ENCODE measurements around the gene ATXN2L.
"Not testable (repeated sequence)": the region's sequence is repeated elsewhere in the genome, so short reads cannot be mapped to it uniquely, and the experiment has no call there.

The ATXN2L gene, protein sequence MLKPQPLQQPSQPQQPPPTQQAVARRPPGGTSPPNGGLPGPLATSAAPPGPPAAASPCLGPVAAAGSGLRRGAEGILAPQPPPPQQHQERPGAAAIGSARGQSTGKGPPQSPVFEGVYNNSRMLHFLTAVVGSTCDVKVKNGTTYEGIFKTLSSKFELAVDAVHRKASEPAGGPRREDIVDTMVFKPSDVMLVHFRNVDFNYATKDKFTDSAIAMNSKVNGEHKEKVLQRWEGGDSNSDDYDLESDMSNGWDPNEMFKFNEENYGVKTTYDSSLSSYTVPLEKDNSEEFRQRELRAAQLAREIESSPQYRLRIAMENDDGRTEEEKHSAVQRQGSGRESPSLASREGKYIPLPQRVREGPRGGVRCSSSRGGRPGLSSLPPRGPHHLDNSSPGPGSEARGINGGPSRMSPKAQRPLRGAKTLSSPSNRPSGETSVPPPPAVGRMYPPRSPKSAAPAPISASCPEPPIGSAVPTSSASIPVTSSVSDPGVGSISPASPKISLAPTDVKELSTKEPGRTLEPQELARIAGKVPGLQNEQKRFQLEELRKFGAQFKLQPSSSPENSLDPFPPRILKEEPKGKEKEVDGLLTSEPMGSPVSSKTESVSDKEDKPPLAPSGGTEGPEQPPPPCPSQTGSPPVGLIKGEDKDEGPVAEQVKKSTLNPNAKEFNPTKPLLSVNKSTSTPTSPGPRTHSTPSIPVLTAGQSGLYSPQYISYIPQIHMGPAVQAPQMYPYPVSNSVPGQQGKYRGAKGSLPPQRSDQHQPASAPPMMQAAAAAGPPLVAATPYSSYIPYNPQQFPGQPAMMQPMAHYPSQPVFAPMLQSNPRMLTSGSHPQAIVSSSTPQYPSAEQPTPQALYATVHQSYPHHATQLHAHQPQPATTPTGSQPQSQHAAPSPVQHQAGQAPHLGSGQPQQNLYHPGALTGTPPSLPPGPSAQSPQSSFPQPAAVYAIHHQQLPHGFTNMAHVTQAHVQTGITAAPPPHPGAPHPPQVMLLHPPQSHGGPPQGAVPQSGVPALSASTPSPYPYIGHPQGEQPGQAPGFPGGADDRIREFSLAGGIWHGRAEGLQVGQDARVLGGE

DNA sequence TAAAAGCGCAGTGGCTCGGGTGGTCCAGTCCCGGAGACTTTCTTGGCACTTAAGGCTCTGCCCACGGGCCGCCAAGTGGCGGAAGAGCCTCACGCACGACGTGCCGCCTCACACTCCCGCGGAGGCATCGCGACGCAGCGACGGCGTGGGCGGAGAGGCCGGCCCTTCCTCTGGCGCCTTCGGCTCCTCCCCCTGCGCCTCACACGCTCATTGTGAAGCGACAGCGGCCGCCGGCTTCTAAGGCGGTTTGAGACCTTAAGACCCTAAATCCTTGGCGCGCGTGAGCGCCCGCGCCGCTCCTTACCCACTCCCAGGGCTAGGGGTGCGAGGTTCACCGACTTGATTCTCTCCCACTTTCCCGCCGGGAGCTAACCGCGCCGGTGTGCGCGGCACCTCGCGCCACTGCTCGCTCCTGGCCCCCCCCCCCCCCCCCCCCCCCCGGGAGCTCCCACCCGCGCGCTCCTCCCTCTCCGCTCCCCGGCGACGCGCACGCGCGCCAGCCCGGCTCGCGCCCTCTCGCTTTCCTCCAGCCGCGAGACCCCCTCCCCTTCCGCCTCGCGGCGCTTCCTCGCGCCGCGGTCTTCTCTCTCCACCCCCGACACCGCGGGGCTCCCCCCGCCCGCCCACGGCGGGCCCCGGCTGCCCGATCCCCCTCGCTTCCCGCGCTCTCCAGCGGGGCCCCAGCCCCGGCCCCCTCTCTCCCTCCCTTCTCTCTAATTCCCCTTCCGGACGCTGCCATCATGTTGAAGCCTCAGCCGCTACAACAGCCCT lies at the start of gene ATXN2L:
TSS of gene ATXN2L (plus strand) at position 480 of the 771 bp plus-strand sequence. CDS start at position 741, 261 bp downstream.
- peak; percentile 98 for DNase-seq (ENCODE audit: low read depth)
- peak within 1 kb of the TSS; percentile 88 for H3K4me3 ChIP-seq (ENCODE audit: low read depth, low read length)
- TF ChIP-seq, protein P1, sequence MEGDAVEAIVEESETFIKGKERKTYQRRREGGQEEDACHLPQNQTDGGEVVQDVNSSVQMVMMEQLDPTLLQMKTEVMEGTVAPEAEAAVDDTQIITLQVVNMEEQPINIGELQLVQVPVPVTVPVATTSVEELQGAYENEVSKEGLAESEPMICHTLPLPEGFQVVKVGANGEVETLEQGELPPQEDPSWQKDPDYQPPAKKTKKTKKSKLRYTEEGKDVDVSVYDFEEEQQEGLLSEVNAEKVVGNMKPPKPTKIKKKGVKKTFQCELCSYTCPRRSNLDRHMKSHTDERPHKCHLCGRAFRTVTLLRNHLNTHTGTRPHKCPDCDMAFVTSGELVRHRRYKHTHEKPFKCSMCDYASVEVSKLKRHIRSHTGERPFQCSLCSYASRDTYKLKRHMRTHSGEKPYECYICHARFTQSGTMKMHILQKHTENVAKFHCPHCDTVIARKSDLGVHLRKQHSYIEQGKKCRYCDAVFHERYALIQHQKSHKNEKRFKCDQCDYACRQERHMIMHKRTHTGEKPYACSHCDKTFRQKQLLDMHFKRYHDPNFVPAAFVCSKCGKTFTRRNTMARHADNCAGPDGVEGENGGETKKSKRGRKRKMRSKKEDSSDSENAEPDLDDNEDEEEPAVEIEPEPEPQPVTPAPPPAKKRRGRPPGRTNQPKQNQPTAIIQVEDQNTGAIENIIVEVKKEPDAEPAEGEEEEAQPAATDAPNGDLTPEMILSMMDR (conservative IDR thresholded peaks at IDR 0.05; ENCODE audit: low read depth, low read length), result no peak

DNA sequence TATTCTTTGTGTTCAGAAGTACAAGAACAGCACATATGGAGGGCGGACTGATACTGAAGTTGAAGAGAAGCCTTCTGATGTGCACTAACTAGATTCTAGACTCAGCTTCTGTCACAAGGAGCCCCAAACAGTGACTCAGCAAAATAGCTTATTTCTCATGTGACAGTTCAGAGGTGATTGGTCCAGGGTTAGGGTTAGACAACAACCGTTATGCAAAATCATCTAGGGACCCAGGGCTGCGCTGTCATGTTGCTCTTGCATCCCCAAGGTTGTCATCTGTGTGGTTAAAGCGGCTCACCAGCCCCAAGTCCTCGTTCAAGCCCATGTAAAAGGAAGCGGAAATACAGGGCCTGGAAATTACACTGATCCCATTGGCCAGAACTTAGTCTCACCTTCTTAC lies 41.1 kb upstream of the ATXN2L start:
- not testable (repeated sequence) for DNase-seq (ENCODE audit: low read depth); H3K4me3 ChIP-seq (ENCODE audit: low read depth, low read length)

DNA sequence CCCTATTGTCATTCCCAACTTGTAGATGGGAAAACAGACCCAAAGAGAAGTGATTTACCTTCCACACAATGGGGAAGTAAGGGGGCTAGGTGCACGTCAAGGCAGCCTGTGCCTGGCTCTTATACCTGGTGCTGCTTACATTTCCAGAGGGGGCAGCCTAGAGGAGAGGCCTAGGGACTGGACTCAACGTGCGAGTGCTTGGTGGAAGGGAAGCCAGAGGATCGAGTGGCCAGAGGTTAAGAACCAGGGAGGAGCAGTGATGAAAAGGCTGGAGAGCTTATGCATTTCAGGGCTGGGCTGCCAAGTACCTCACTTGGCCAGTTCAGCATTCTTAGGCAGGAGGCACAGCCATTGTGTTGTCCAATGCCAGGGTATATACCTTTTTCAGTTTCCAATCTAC lies 40.4 kb upstream of the ATXN2L start:
- DNase-seq (ENCODE audit: low read depth); H3K4me3 ChIP-seq (ENCODE audit: low read depth, low read length): not testable (repeated sequence)

DNA sequence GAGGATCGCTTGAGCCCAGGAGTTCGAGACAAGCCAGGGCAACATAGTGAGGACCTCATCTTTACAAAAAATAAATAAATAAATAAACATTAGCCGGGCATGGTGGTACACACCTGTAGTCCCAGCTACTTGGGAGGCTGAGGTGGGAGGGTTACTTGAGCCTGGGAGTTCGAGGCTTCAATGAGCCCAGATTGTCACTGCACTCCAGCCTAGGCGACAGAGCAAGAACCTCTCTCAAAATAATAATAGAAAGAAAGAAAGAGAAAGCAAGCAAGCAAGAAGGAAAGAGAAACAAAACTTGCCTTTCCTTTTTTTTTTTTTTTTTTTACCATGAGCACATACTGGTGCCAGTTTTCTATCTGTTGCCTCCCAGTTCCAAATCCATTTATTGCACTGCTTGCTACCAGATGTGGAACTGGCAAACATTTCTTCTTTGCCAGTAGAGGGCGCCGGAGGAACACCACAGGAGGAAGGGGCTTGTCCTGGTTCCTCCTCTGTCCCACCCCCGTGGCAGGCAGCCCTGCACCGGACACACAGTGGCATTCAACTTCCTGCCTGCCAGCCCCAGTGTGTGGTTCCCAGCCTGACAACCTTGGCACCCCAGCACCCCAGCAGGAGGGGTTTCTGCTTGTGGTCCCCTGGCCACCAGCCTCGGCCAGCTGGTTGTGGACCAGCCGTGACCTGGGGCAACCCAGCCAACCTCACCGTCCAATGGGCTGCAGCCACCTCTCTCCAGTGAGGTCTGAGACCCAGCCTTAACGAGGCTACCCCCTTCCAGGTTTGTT lies 20.4 kb upstream of the ATXN2L start:
- peak; percentile 90 for DNase-seq (ENCODE audit: low read depth)
- TF ChIP-seq, protein P1 (conservative IDR thresholded peaks at IDR 0.05; ENCODE audit: low read depth, low read length), result peak; percentile 55
- H3K4me3 ChIP-seq (ENCODE audit: low read depth, low read length), result not testable (repeated sequence)

DNA sequence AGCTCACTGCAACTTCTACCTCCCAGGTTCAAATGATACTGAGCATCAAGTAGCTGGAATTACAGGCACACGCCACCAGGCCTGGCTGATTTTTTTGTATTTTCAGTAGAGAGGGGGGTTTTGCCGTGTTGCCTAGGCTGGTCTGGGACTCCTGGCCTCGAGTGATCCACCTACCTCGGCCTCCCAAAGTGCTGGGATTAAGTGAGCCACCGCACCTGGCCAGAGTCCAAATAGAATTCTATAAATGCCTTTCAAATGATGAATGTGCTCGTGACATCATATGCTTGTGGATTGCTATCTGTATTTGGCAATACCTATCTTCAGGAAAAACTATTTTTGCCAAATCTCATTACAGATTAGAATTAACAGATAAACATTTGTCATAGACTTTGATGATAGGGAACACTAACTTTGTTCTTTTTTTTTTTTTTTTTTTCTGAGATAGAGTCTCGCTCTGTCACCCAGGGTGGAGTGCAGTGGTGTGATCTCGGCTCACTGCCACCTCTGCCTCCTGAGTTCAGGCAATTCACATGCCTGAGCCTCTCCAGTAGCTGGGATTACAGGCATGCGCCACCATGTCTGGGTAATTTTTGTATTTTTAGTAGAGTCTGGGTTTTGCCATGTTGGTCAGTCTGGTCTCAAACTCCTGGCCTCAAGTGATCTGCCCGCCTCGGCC lies 15.2 kb upstream of the ATXN2L start:
- H3K4me3 ChIP-seq (ENCODE audit: low read depth, low read length); DNase-seq (ENCODE audit: low read depth): not testable (repeated sequence)

DNA sequence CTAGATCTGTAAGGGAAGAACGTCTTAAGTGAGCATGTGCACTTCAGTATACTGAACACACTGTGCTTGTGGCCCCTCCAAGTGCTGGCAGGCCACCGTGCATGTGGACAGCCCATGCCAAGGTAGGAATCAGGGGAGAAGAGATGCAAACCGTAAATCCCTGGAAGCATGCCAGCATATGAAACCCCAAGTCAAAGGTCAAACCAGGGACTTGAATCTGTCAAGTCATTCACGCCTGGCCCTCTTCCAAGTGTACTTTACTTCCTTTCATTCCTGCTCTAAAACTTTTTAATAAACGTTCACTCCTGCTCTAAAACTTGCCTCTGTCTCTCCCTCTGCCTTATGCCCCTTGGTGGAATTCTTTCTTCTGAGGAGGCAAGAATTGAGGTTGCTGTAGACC lies 2.8 kb upstream of the ATXN2L start:
- H3K4me3 ChIP-seq (ENCODE audit: low read depth, low read length), result no peak overlapping the region
- TF ChIP-seq, protein P1 (conservative IDR thresholded peaks at IDR 0.05; ENCODE audit: low read depth, low read length), result no peak
- no peak for DNase-seq (ENCODE audit: low read depth)

DNA sequence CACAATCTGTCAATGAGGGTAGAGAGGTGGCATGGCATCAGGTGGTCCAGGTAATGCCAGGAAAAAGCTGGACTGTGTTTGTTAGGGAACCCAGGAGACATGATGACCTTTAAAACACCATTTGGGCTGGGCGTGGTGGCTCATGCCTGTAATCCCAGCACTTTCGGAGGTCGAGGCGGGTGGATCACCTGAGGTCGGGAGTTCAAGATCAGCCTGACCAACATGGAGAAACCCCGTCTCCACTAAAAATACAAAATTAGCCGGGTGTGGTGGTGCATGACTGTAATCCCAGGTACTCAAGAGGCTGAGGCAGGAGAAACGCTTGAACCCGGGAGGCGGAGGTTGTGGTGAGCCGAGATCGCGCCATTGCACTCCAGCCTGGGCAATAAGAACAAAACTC lies 2.3 kb upstream of the ATXN2L start:
- not testable (repeated sequence) for DNase-seq (ENCODE audit: low read depth); H3K4me3 ChIP-seq (ENCODE audit: low read depth, low read length)

DNA sequence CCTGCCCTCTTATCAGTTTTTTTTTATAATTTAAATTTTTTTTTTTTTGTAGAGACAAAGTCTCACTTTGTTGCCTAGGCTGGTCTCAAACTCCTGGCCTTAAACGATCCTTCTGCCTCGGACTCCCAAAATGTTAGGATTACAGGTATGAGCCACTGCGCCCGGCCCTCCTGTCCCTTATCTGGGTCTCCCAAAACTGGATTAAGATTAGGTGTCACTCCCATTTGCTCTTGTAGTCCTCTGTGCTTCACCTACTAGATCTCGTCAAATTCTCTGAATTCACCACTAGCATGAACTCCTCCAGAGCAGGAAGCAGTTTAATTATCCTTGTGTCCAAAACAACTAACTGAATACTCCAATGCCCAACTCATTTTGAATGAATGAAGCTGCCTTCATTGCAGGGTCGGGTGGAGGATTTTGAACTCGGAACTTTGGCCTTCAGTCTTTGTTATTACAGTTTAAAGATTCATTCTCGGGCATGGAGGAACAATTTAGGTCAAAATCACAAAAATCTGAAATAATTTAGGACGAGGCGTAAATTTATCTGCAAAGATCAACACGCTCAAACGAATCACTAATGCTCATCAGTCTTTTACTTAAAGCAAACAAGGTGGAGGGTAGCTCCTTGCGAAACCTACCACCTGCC lies 802 bp upstream of the ATXN2L start:
- TF ChIP-seq, protein P1 (conservative IDR thresholded peaks at IDR 0.05; ENCODE audit: low read depth, low read length), result no peak
- DNase-seq (ENCODE audit: low read depth), result no peak
- peak overlapping the region; percentile 88 for H3K4me3 ChIP-seq (ENCODE audit: low read depth, low read length)
